Measurements from ENCODE around the gene DNAJC15.

Gene DNAJC15

DNA sequence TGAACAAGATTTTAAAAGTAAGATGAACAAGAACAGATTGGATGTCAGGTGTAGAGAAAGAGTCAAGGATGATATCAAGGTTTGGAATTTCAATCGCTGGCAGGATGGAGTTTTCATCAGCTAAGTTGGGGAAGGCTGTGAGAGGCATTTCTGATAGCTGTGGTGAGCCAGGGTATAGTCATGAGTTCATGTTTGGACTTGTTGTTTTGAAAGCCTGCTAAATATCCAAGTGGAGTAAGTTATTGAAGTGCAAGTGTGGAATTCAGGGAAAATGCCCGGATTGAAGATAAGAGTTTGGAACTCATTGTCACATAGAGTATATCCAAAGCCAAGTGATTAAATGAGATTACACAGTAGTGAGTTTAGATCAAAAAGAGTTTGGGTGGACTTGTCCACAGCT lies 20.4 kb upstream of the DNAJC15 start:
- no peak overlapping the region for H3K4me3 ChIP-seq (ENCODE audit: low read length)
- TF ChIP-seq, protein P1, sequence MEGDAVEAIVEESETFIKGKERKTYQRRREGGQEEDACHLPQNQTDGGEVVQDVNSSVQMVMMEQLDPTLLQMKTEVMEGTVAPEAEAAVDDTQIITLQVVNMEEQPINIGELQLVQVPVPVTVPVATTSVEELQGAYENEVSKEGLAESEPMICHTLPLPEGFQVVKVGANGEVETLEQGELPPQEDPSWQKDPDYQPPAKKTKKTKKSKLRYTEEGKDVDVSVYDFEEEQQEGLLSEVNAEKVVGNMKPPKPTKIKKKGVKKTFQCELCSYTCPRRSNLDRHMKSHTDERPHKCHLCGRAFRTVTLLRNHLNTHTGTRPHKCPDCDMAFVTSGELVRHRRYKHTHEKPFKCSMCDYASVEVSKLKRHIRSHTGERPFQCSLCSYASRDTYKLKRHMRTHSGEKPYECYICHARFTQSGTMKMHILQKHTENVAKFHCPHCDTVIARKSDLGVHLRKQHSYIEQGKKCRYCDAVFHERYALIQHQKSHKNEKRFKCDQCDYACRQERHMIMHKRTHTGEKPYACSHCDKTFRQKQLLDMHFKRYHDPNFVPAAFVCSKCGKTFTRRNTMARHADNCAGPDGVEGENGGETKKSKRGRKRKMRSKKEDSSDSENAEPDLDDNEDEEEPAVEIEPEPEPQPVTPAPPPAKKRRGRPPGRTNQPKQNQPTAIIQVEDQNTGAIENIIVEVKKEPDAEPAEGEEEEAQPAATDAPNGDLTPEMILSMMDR (IDR thresholded peaks at IDR 0.05; ENCODE audit: insufficient read depth, low read depth, low read length, missing control alignments), result no peak
- DNase-seq (ENCODE audit: low read depth), result peak; percentile 95

DNA sequence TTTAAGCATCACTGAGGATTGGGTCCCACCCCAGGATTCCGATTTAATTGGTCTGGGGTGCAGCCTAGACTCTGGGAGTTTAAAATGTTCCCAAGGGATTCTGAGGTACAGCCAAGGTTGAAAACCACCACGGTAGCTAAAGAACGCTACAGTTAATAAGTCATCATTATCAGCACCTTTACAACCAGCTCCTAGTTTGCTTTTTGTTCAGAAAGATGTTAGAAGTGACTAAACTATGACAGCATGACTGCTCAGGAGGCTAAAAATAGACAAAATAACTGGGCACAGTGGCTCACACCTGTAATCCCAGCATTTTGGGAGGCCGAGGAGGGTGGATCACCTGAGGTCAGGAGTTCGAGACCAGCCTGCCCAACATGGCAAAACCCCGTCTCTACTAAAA lies 19.7 kb upstream of the DNAJC15 start:
- no peak overlapping the region for H3K4me3 ChIP-seq (ENCODE audit: low read length)
- peak; percentile 42 for DNase-seq (ENCODE audit: low read depth)
- TF ChIP-seq, protein P1 (IDR thresholded peaks at IDR 0.05; ENCODE audit: insufficient read depth, low read depth, low read length, missing control alignments), result no peak

DNA sequence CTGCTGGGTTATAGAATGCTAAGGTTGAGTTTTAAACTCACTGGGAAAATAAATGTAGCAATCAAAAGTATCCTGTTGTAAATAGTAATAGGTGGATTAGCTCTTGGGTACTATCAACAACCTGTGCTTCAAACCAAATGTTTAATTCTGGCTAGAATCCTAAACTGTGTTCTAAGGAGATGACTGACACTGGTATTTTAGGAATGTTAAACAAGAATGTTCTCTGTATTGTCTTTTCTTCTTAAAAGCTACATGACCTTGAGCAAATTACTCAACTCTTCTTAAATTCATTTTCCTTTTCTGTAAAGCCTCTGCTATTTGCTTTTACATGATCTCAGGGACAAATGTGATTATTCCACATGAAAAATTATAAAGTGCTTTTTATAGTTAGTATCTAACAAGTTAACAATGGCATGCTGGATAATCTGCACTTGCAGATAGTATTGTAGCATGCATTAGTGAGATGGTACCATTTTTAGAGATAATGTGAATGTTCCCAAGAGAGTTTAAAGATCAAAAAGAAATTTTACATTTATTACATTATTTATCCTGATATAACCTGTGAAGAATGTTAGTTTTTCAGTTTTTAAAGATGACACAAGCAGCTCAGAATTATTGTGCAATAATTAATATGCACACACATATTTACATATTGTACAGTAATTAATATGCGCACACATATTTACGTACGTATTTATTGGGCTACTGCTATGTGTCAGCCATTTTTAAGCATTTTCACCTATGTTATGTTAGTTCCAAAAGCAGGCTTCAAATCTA lies 17.7 kb upstream of the DNAJC15 start:
- TF ChIP-seq, protein P1 (IDR thresholded peaks at IDR 0.05; ENCODE audit: insufficient read depth, low read depth, low read length, missing control alignments), result no peak
- no peak overlapping the region for H3K4me3 ChIP-seq (ENCODE audit: low read length)
- peak; percentile 27 for DNase-seq (ENCODE audit: low read depth)

DNA sequence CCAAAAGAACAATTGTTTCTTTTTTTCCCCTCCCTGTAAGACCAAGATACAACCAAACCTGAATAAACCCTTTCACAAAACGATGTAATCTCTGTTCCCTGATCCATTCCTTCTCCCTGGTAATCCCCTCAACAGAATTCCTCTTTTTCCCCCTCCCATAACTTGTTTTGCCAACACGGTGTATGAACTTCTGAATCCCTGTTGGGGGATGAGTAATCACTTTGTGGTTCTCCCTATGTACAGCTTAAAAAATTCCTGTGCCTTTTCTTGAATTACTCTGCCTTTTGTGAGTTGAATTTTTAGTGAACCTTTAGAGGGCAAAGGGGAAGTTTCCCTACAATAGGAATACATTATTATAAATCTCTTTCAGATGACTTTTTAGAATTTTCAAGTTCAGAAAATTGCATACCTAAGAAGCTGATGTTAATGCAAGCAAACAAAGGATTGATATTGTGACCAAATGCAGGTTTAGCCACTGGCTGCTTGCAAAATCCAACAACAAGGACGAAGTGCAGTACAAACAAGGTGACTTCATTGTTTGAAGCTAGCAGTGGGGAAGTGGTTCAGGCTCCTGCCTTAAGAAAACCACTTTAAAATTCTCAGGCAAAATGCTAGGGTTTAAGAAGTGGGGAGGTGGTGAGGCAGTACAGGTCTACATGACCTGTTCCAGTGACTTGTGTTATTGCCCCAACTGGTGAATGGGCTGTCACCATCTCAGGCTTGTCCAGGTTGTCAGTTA lies 16.3 kb upstream of the DNAJC15 start:
- TF ChIP-seq, protein P1 (IDR thresholded peaks at IDR 0.05; ENCODE audit: insufficient read depth, low read depth, low read length, missing control alignments), result no peak
- no peak overlapping the region for H3K4me3 ChIP-seq (ENCODE audit: low read length)
- DNase-seq (ENCODE audit: low read depth), result peak; percentile 46

DNA sequence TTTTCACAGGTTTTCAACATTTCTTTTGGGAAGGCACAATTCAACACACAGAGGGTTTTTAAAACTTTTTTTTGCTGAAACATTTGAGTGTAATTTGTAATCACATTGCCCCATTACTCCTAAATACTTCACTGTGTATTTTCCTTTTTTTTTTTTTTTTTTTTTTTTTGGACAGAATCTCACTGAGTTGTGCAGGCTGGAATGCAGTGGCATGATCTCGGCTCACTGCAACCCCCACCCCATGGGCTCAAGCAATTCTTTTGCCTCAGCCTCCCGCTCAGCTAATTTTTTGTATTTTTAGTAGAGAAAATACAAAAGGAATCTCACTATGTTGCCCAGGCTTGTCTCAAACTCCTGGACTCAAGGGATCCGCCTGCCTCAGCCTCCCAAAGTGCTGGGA lies 14.8 kb upstream of the DNAJC15 start:
- DNase-seq (ENCODE audit: low read depth), result no peak
- TF ChIP-seq, protein P1 (IDR thresholded peaks at IDR 0.05; ENCODE audit: insufficient read depth, low read depth, low read length, missing control alignments), result no peak
- no peak overlapping the region for H3K4me3 ChIP-seq (ENCODE audit: low read length)

DNA sequence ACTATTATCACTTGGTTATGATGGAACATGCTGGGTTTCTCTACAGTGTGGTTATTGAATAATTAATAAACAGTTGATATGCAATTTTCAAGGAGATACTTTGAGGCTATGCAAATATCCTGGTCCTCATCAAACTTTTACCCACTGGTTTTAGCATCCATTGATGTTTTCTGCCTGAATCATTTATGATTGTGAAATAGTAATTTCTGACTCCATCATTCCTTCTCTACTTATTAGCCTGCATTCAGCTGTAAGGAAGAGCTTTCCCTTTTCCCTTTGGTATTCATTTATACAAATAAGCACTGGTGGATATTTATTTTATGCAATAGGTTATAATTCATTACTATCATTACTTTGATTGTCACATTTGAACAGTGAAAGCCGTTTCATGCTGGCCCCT lies 13.9 kb upstream of the DNAJC15 start:
- peak; percentile 48 for DNase-seq (ENCODE audit: low read depth)
- H3K4me3 ChIP-seq (ENCODE audit: low read length), result no peak overlapping the region
- TF ChIP-seq, protein P1 (IDR thresholded peaks at IDR 0.05; ENCODE audit: insufficient read depth, low read depth, low read length, missing control alignments), result no peak
